AG10803 (cell line): ENCODE data around the gene TAS2R31.
"Not testable (repeated sequence)": the region's sequence is repeated elsewhere in the genome, so short reads cannot be mapped to it uniquely, and the experiment has no call there.

Source experiments
- DNase-seq: peaks from one replicate; pipeline ENCODE4 v3.0.0; 2010; ENCODE audit warnings: low read depth
- H3K4me3 ChIP-seq: 2 replicates; pipeline ENCODE4 v1.5.1; 2011; ENCODE audit warnings: mild to moderate bottlenecking, low read length, control low read depth
- TF ChIP-seq, protein P1 (sequence below): conservative IDR thresholded peaks from 2 replicates; pipeline ENCODE4 v1.5.1; 2011; ENCODE audit warnings: mild to moderate bottlenecking, low read length, control low read depth, inconsistent platforms

TAS2R31 gene

DNA sequence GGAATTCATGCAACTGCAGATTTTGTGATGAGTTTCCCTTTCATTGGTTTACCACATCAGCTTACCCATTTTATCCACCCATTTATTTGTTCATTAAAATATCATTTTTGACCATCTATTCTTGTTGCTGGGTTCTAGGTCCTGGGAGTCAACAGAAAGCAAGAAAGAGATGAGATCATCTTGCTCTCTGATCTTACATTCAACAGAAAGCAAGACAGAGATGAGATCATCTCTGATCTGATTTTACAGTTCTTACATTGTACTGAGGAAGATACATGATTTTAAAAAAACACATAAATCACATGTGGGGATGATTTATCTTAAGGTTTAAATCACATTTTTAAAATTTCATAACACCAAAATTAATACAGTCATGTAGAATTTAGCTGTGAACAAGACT lies 28.6 kb upstream of the TAS2R31 start:
- no peak overlapping the region for H3K4me3 ChIP-seq
- DNase-seq = no peak
- TF ChIP-seq, protein P1, sequence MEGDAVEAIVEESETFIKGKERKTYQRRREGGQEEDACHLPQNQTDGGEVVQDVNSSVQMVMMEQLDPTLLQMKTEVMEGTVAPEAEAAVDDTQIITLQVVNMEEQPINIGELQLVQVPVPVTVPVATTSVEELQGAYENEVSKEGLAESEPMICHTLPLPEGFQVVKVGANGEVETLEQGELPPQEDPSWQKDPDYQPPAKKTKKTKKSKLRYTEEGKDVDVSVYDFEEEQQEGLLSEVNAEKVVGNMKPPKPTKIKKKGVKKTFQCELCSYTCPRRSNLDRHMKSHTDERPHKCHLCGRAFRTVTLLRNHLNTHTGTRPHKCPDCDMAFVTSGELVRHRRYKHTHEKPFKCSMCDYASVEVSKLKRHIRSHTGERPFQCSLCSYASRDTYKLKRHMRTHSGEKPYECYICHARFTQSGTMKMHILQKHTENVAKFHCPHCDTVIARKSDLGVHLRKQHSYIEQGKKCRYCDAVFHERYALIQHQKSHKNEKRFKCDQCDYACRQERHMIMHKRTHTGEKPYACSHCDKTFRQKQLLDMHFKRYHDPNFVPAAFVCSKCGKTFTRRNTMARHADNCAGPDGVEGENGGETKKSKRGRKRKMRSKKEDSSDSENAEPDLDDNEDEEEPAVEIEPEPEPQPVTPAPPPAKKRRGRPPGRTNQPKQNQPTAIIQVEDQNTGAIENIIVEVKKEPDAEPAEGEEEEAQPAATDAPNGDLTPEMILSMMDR = no peak

- H3K4me3 ChIP-seq = no peak overlapping the region
- TF ChIP-seq, protein P1 = no peak
- no peak for DNase-seq
These were observed 27.8 kb upstream of the TAS2R31 start for GRCh38 chr12:11059041-11059440.

GRCh38 chr12:11055306-11055705 lies 24.1 kb upstream of the TAS2R31 start:
- TF ChIP-seq, protein P1 = no peak
- DNase-seq = no peak
- no peak overlapping the region for H3K4me3 ChIP-seq

- H3K4me3 ChIP-seq, DNase-seq: not testable (repeated sequence)
These were observed 18.8 kb upstream of the TAS2R31 start for GRCh38 chr12:11049806-11050531.

DNA sequence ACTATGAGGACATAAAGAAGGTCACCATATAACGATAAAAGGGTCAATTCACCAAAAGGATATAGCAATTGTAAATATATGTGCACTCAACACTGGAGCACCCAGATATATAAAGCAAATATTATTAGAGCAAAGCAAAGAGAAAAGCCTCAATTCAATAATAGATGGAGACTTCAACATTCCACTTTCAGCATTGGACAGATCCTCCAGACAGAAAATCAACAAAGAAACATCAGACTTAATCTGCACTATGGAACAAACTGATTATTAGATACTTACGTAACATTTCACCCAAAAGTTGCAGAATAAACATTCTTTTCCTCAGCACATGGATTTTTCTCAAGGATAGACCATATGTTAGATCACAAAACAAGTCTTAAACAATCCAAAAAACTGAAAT lies 10.2 kb upstream of the TAS2R31 start:
- not testable (repeated sequence) for H3K4me3 ChIP-seq
- DNase-seq = peak; percentile 2

GRCh38 chr12:11040162-11040561 lies 9.0 kb upstream of the TAS2R31 start:
- DNase-seq = peak; percentile 18
- TF ChIP-seq, protein P1 = no peak
- no peak overlapping the region for H3K4me3 ChIP-seq

DNA sequence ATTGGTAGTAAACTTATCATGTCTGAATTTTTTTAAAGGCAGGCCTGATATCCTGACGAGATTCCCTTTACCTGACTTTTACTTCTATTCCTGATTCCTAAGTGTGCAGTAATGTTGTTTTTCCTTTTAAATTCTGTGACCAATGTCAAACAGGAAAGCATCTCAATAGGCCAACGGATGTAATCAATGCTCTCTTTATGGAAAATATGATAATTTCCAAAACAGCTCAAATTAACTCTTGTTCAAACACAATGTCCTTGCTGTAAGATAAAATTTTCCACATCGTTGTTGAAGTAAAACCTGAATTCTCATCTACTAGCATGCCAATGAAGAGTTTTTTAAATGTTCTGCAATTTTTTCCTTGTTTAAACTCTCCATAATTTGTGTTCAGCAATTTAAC lies 8.0 kb upstream of the TAS2R31 start:
- no peak for DNase-seq
- TF ChIP-seq, protein P1 = no peak
- H3K4me3 ChIP-seq = no peak overlapping the region

DNA sequence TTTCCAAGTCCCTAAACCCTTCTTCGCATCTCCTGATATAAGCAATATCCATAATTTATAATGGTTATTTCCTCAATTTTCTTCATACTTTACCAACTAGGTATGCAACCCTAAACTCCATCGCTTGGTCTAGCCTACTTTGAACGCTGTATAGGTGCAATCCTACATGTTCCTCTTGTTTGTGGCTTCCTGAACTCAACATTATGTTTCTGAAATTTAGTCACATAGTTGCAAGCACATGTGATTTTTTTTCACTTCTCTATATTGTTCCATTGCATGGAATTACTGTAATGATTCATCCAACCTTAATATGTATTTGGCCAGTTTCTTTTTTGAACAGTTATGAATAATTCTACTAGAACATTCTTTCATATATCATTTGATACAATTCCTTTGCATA lies 2.8 kb upstream of the TAS2R31 start:
- H3K4me3 ChIP-seq, DNase-seq: not testable (repeated sequence)

DNA sequence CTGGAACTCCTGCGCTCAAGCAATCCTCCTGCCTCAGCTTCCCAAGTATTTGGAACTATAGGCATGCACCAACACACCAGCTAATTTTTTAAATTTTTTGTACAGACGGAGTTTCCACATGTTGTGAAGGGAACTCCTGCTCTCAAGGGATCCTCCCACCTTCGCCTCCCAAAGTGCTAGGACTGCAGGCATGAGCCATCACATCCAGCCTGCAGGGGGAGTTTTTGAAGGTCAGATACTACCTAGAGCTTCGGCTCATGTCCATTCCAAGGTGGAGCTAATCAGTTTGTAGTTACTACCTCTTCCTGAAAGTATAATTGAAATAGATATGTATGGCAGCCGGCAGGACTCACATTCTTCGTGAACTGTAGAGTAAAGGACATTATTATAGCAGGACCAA lies 5.1 kb downstream of the TAS2R31 start:
- H3K4me3 ChIP-seq = no peak overlapping the region
- no peak for DNase-seq
- TF ChIP-seq, protein P1 = no peak
